Neural cell (in vitro differentiated cells): ENCODE data around the gene SEPTIN2. TPM values are rescaled to one million over a fixed set of nuclear protein-coding genes. Genes with fewer than 3 reads are reported as not detected.

Experiments used
- H2AFZ ChIP-seq: fragments of 200-600, 300-800 bp; sonication (generic), shearing (Covaris generic); 2 replicates; pipeline ENCODE4 v1.6.0; 2014; ENCODE audit warnings: low read depth, mild to moderate bottlenecking, antibody characterized with exemption, low read length, moderate library complexity
- H3F3A ChIP-seq: fragments of 200-600 bp; shearing (Covaris generic); 2 replicates; pipeline ENCODE4 v1.6.1; 2016; ENCODE audit warnings: mild to moderate bottlenecking, moderate library complexity, mixed read lengths, antibody characterized with exemption, low read length; ENCODE audit not compliant: insufficient read depth, poor library complexity, severe bottlenecking
- H3K27ac ChIP-seq: fragments of 200-600, 300-800 bp; sonication (generic), shearing (Covaris generic); 2 replicates; pipeline ENCODE4 v1.5.1; 2014; ENCODE audit warnings: mild to moderate bottlenecking, low read length, moderate library complexity
- H3K27me3 ChIP-seq: fragments of 300-800, 200-600 bp; sonication (generic), shearing (Covaris generic); 2 replicates; pipeline ENCODE4 v1.6.0; 2014; ENCODE audit warnings: mild to moderate bottlenecking, low read depth, low read length, moderate library complexity; ENCODE audit not compliant: insufficient read depth
- H3K36me3 ChIP-seq: fragments of 300-800, 200-600 bp; sonication (generic), shearing (Covaris generic); 2 replicates; pipeline ENCODE4 v1.5.1; 2014; ENCODE audit warnings: mild to moderate bottlenecking, antibody characterized with exemption, low read length, moderate library complexity; ENCODE audit not compliant: insufficient read depth
- H3K4me2 ChIP-seq: fragments of 300-800, 200-600 bp; sonication (generic), shearing (Covaris generic); 2 replicates; pipeline ENCODE4 v1.6.0; 2014; ENCODE audit warnings: mild to moderate bottlenecking, low read length
- H3K4me3 ChIP-seq: fragments of 300-800, 200-600 bp; sonication (generic), shearing (Covaris generic); 2 replicates; pipeline ENCODE4 v1.5.1; 2014; ENCODE audit warnings: mild to moderate bottlenecking, low read length, moderate library complexity
- H3K79me2 ChIP-seq: fragments of 200-600 bp; shearing (Covaris generic); replicated peaks from 2 replicates; pipeline ENCODE4 v1.6.0; 2014; ENCODE audit warnings: mild to moderate bottlenecking, low read length, moderate library complexity; ENCODE audit not compliant: insufficient read depth
- H3K9ac ChIP-seq: fragments of 300-800, 200-600 bp; sonication (generic), shearing (Covaris generic); 2 replicates; pipeline ENCODE4 v1.6.1; 2016; ENCODE audit warnings: mild to moderate bottlenecking, low read length, mixed read lengths
- H3K9me2 ChIP-seq: fragments of 200-600 bp; shearing (Covaris generic); 2 replicates; pipeline ENCODE4 v1.6.1; 2016; ENCODE audit warnings: mild to moderate bottlenecking, low read length, mixed read lengths; ENCODE audit not compliant: insufficient read depth
- H3K9me3 ChIP-seq: fragments of 200-600, 300-800 bp; sonication (generic), shearing (Covaris generic); 2 replicates; pipeline ENCODE4 v1.6.1; 2016; ENCODE audit warnings: mild to moderate bottlenecking, mixed run types, low read length, moderate library complexity, mixed read lengths
- H4K20me1 ChIP-seq: fragments of 200-600 bp; shearing (Covaris generic); 2 replicates; pipeline ENCODE4 v1.6.1; 2016; ENCODE audit warnings: mild to moderate bottlenecking, mixed run types; ENCODE audit not compliant: insufficient read depth
- EP300 ChIP-seq: fragments of 450-650 bp; conservative IDR thresholded peaks from 2 replicates; pipeline ENCODE4 v1.6.1; 2014; ENCODE audit warnings: antibody characterized with exemption, mild to moderate bottlenecking, moderate library complexity; ENCODE audit not compliant: poor library complexity, severe bottlenecking
- EZH2 ChIP-seq: fragments of 200-600, 300-800 bp; shearing (Covaris generic), sonication (generic); IDR thresholded peaks from 2 replicates; pipeline ENCODE4 v1.6.1; 2014; ENCODE audit warnings: antibody characterized with exemption, low read length, borderline replicate concordance, mild to moderate bottlenecking; ENCODE audit not compliant: insufficient read depth, poor library complexity, severe bottlenecking
- MXI1 ChIP-seq: fragments of 450-650 bp; conservative IDR thresholded peaks from 2 replicates; pipeline ENCODE4 v1.6.1; 2014; ENCODE audit warnings: antibody characterized with exemption, mild to moderate bottlenecking; ENCODE audit not compliant: poor library complexity, severe bottlenecking
- POLR2AphosphoS5 ChIP-seq: IDR thresholded peaks from 2 replicates; pipeline ENCODE4 v1.6.1; 2012
- RAD21 ChIP-seq: fragments of 450-650 bp; conservative IDR thresholded peaks from 2 replicates; pipeline ENCODE4 v1.6.1; 2014; ENCODE audit warnings: antibody characterized with exemption, mild to moderate bottlenecking, moderate library complexity
- SMC3 ChIP-seq: fragments of 450-650 bp; conservative IDR thresholded peaks from 2 replicates; pipeline ENCODE4 v1.6.1; 2014; ENCODE audit warnings: antibody characterized with exemption, mild to moderate bottlenecking, moderate library complexity; ENCODE audit not compliant: poor library complexity
- TAF1 ChIP-seq: IDR thresholded peaks from 2 replicates; pipeline ENCODE4 v1.6.1; 2012; ENCODE audit warnings: low read depth
- polyA plus RNA-seq: library from polyadenylated mRNA; depleted of rRNA; stranded (reverse); fragments of >200 nt; gene quantifications from 2 replicates; pipeline ENCODE4 v1.2.3, GENCODE V29; 2014
- TF ChIP-seq, protein P1 (sequence below): fragments of 450-650 bp; IDR thresholded peaks from 2 replicates; pipeline ENCODE4 v1.5.1; 2014; ENCODE audit warnings: antibody characterized with exemption, mild to moderate bottlenecking, moderate library complexity; ENCODE audit not compliant: poor library complexity, severe bottlenecking
- TF ChIP-seq, protein P2 (sequence below): IDR thresholded peaks from 2 replicates; pipeline ENCODE4 v1.6.1; 2012; ENCODE audit warnings: borderline replicate concordance

The SEPTIN2 gene
- polyA plus RNA-seq, 1 donor from 2014 or later = 467 TPM

DNA sequence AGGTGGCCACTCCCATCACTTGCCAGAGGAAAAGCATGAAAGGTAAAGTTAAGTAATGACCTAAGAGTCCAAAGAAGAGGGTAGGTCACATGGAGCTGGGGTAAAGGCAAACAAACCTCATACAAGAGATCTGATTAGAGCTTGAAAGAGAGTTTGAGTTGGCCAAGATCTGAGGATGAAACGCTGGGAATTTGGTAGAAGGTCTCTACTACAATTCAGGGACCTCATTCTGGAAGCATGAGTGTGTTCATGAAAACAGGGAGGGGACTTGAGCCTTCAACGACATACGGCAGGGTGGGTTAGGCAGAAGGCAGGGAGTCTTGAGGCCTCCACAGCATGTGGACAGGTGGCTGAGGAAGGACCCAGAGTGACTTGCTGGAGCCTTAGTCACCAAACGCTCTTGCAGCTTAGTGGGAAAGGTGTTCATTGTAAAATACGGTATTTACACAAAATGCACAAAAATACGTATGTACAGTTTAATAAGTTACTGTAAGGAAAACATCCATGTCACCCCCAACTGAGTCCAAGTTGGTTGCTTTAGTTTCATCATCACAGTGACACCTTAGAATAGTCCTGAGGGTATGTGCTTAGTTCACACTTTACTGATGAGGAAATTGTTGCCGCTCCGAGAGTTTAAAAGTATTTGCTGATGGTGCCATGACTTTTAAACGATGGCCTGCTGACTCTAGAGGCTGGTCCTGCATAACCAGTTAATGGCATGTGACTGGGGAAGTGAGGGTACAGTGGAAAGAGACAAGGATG lies 35.3 kb downstream of the SEPTIN2 start:
- no peak overlapping the region for H3K27ac ChIP-seq
- H3K4me2 ChIP-seq = no peak overlapping the region
- H2AFZ ChIP-seq = no peak overlapping the region
- no peaks in the 10 kb centered on the region for H3K9me2 ChIP-seq
- H3F3A ChIP-seq = no peaks in the 10 kb centered on the region
- H3K79me2 ChIP-seq = no peaks in the 10 kb centered on the region
- no peak overlapping the region for H3K9ac ChIP-seq
- H3K36me3 ChIP-seq = peaks cover 10% of the 10 kb centered on the region
- no peaks in the 10 kb centered on the region for H3K27me3 ChIP-seq
- H3K4me3 ChIP-seq = no peak overlapping the region
- no peaks in the 10 kb centered on the region for H4K20me1 ChIP-seq
- TF ChIP-seq POLR2AphosphoS5 = no peak
- no peak for TF ChIP-seq TAF1
- TF ChIP-seq RAD21 = no peak
- no peak for TF ChIP-seq EP300
- TF ChIP-seq, protein P1, sequence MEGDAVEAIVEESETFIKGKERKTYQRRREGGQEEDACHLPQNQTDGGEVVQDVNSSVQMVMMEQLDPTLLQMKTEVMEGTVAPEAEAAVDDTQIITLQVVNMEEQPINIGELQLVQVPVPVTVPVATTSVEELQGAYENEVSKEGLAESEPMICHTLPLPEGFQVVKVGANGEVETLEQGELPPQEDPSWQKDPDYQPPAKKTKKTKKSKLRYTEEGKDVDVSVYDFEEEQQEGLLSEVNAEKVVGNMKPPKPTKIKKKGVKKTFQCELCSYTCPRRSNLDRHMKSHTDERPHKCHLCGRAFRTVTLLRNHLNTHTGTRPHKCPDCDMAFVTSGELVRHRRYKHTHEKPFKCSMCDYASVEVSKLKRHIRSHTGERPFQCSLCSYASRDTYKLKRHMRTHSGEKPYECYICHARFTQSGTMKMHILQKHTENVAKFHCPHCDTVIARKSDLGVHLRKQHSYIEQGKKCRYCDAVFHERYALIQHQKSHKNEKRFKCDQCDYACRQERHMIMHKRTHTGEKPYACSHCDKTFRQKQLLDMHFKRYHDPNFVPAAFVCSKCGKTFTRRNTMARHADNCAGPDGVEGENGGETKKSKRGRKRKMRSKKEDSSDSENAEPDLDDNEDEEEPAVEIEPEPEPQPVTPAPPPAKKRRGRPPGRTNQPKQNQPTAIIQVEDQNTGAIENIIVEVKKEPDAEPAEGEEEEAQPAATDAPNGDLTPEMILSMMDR = no peak
- no peak for TF ChIP-seq SMC3
- no peak for TF ChIP-seq MXI1
- no peak for TF ChIP-seq EZH2
- TF ChIP-seq, protein P2, sequence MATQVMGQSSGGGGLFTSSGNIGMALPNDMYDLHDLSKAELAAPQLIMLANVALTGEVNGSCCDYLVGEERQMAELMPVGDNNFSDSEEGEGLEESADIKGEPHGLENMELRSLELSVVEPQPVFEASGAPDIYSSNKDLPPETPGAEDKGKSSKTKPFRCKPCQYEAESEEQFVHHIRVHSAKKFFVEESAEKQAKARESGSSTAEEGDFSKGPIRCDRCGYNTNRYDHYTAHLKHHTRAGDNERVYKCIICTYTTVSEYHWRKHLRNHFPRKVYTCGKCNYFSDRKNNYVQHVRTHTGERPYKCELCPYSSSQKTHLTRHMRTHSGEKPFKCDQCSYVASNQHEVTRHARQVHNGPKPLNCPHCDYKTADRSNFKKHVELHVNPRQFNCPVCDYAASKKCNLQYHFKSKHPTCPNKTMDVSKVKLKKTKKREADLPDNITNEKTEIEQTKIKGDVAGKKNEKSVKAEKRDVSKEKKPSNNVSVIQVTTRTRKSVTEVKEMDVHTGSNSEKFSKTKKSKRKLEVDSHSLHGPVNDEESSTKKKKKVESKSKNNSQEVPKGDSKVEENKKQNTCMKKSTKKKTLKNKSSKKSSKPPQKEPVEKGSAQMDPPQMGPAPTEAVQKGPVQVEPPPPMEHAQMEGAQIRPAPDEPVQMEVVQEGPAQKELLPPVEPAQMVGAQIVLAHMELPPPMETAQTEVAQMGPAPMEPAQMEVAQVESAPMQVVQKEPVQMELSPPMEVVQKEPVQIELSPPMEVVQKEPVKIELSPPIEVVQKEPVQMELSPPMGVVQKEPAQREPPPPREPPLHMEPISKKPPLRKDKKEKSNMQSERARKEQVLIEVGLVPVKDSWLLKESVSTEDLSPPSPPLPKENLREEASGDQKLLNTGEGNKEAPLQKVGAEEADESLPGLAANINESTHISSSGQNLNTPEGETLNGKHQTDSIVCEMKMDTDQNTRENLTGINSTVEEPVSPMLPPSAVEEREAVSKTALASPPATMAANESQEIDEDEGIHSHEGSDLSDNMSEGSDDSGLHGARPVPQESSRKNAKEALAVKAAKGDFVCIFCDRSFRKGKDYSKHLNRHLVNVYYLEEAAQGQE = no peak
- H3K9me3 ChIP-seq = no peaks in the 10 kb centered on the region

DNA sequence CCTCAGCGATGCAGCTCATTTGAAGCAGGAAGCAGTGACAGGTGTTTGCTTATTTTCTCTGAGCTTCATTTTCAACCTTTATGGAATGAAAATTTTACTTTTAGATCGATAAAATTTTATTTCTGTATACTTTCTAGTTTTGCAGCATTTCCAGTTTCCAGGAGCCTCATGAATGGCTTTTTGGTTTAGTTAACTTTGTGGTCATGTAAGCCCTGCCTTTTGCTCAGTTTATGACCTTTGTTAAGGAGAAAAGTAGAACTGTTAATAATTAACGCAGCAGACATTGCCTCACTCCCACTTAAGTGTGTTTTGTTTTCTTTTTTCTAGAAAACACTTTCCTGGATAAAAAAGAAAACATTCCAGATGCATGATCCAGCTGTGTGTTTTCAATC lies 35.9 kb downstream of the SEPTIN2 start:
- TF ChIP-seq POLR2AphosphoS5 (no peak), EZH2 (no peak), EP300 (no peak)
- TF ChIP-seq, protein P1 = no peak
- TF ChIP-seq, protein P2 = no peak
- no peaks in the 10 kb centered on the region for H4K20me1 ChIP-seq
- no peak overlapping the region for H3K4me3 ChIP-seq
- no peaks in the 10 kb centered on the region for H3K9me3 ChIP-seq
- H3K9me2 ChIP-seq = no peaks in the 10 kb centered on the region
- peaks cover 3% of the 10 kb centered on the region for H3K79me2 ChIP-seq
- no peak overlapping the region for H3K9ac ChIP-seq
- H3K4me2 ChIP-seq = no peak overlapping the region
- no peak overlapping the region for H2AFZ ChIP-seq
- H3F3A ChIP-seq = no peaks in the 10 kb centered on the region
- no peak overlapping the region for H3K27ac ChIP-seq
- H3K36me3 ChIP-seq = peaks cover 7% of the 10 kb centered on the region
- H3K27me3 ChIP-seq = no peaks in the 10 kb centered on the region
